Activated T-cell treated with anti-CD3 and anti-CD28 coated beads, Interleukin-2, amount 50 U/mL, for 4 hours (primary cell): ENCODE data around the gene RASIP1. TPM values are rescaled to one million over a fixed set of nuclear protein-coding genes. Genes with fewer than 3 reads are reported as not detected.
"Not testable (repeated sequence)": the region's sequence is repeated elsewhere in the genome, so short reads cannot be mapped to it uniquely, and the experiment has no call there.

Experiments
- ATAC-seq, 2 donors: fragments of 200-7000 bp; cut with Tn5 transposase; one replicate each; pipeline ENCODE4 v1.10.0; 2021
- DNase-seq: peaks from one replicate; pipeline ENCODE4 v3.0.0-alpha.2; 2020
- H3K27me3 Mint-ChIP-seq: one replicate; pipeline ENCODE4 v1.8.0; 2021; ENCODE audit warnings: low read depth, mixed read lengths
- H3K36me3 Mint-ChIP-seq: one replicate; pipeline ENCODE4 v1.8.0; 2022; ENCODE audit warnings: mixed read lengths; ENCODE audit not compliant: insufficient read depth
- H3K4me1 Mint-ChIP-seq: one replicate; pipeline ENCODE4 v1.8.0; 2021; ENCODE audit warnings: low read depth, mixed read lengths
- H3K4me3 Mint-ChIP-seq: one replicate; pipeline ENCODE4 v1.8.0; 2021; ENCODE audit warnings: mild to moderate bottlenecking, moderate library complexity, mixed read lengths
- H3K9me3 Mint-ChIP-seq: one replicate; pipeline ENCODE4 v1.8.0; 2021; ENCODE audit warnings: mixed read lengths
- total RNA-seq, 3 donors: library from RNA; stranded (reverse); gene quantifications; one replicate each; pipeline ENCODE4 v1.2.1, GENCODE V29; 2021

RASIP1 gene
- total RNA-seq, 3 donors from 2014 or later = 0.16 to 0.65 (median 0.18) TPM

DNA sequence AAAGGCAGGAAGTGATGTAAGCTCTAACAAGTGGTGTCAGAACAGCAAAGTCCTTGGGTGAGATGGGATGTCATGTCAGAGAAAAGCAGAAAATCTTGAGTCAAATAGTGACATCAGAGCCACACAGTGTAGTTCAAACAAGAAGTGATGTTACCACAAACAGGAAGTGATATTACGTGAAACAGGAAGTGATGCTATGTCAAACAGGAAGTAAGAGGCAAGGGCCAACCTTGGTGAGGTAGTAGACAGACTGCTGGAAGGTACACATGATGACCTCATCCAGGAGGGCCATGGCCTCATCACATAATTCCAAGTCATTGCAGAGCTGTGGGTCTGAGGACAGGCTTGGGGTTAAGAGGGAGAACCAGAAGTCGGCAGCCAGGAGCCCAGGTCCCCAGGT, 13.9 kb downstream of the RASIP1 start:
- DNase-seq (no peak), ATAC-seq (no peak)
- peaks cover 6% of the 10 kb centered on the region for H3K36me3 Mint-ChIP-seq

GRCh38 chr19:48724796-48725753, 15.3 kb downstream of the RASIP1 start:
- H3K4me3 Mint-ChIP-seq = peak overlapping the region; percentile 34
- peaks cover 6% of the 10 kb centered on the region for H3K36me3 Mint-ChIP-seq
- H3K27me3 Mint-ChIP-seq = no peaks in the 10 kb centered on the region
- H3K4me1 Mint-ChIP-seq = peaks cover 26% of the 10 kb centered on the region
- ATAC-seq (peak; percentile 41 to 45), DNase-seq (no peak)
- peaks cover 12% of the 10 kb centered on the region for H3K9me3 Mint-ChIP-seq

More for the DNA sequence above, 13.9 kb downstream of the RASIP1 start:
- Mint-ChIP-seq H3K4me1 (peaks cover 19% of the 10 kb centered on the region), H3K4me3 (no peak overlapping the region), H3K27me3 (no peaks in the 10 kb centered on the region), H3K9me3 (peaks cover 12% of the 10 kb centered on the region)

- H3K4me1 Mint-ChIP-seq = peaks cover 26% of the 10 kb centered on the region
- H3K4me3 Mint-ChIP-seq = no peak overlapping the region
- ATAC-seq = no peak
- DNase-seq = no peak
- H3K36me3 Mint-ChIP-seq = peaks cover 6% of the 10 kb centered on the region
- H3K9me3 Mint-ChIP-seq = peaks cover 12% of the 10 kb centered on the region
- no peaks in the 10 kb centered on the region for H3K27me3 Mint-ChIP-seq
These were observed 18.2 kb downstream of the RASIP1 start for GRCh38 chr19:48722196-48722708.

DNA sequence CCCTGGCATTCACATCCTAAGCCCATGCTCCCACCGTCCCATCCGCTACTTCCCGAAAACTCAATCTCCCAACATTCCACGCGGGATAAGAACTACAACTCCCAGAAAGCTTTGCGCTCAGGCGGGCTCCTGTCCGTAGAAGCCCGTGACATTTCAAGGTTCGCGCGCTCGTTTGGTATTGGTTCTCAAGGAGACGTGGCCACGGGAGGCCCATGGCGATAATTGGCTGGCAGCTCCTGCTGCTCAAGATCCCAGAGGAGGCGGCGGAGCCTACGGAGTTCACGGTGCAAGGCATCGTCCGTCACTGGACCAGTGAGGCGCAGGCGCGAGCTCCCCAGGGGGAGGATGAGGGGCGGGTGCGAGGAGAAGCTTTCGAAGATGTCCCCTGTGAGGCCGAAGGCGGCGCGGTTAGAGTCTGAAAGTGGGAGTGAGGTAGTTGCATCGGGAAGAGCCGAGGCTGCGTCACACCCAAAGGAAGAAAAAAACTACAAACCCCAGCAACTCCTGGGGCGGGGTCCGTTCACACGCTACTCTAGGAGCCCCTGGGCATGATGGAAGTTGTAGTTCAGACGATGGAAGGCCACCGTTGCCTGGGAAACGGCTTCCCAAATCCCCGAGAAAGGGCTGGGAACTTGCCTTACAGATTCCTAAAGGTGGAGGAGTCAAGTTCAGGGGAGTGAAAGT, 19.7 kb downstream of the RASIP1 start:
- Mint-ChIP-seq H3K27me3 (no peaks in the 10 kb centered on the region), H3K4me1 (peaks cover 16% of the 10 kb centered on the region), H3K9me3 (peaks cover 7% of the 10 kb centered on the region), H3K36me3 (peaks cover 3% of the 10 kb centered on the region), H3K4me3 (peak overlapping the region; percentile 87)
- ATAC-seq (peak; percentile 96), DNase-seq (peak; percentile 79)

GRCh38 chr19:48720251-48720612, 20.2 kb downstream of the RASIP1 start:
- DNase-seq (no peak), ATAC-seq (peak; percentile 2 to 3)
- Mint-ChIP-seq H3K4me3 (peak overlapping the region; percentile 87), H3K4me1 (peaks cover 13% of the 10 kb centered on the region), H3K36me3 (peaks cover 3% of the 10 kb centered on the region), H3K9me3 (peaks cover 4% of the 10 kb centered on the region), H3K27me3 (no peaks in the 10 kb centered on the region)

DNA sequence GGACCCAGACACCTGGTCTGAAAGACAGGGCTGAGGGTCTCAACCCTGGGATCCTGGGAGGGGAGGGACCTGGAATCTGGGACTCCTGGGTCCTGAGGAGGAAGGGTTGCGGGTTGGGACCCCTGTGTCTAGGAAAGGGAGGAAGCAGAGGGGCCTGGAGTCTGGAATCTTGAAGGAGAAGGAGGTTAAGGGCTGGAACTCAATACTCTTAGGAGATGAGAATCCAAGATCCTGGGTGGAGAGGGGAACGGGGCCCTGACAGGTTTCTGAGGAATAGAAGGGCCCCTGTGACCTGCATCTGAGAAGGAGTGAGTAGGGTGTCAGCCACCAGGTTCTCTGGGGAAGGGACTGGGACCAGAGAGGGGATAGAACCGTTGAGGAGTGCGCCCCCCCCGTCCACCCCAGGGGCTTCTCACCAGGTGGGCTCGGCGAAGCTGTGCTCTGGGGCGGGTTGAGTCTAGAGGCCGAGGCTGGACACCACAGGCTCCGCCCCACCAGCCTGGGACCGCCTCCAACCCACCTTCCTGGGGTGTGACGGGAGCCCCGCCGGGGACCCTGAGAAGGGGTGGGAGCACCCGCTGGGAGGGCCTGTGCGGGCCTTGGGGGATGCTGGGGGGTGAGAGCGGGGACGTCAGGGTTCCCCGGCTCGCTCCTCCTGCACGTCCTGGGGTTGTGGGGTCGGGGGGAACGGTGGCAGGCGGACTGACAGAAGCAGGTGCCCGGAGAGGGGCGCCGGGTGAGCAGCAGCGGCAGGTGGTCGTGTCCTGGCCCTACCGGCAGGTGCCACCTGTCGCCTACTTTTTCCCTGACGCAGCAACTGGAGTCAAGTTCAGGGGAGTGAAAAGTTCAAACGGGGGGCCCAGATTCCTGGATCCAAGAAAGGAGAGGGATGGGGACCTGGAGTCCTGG, 20.9 kb downstream of the RASIP1 start, which contains the start of gene MAMSTR:
Gene MAMSTR (minus strand): TSS at position 463 of the 909 bp plus-strand sequence. CDS start 694 bp downstream, outside the sequence.
- no peaks in the 10 kb centered on the region for H3K9me3 Mint-ChIP-seq
- H3K27me3 Mint-ChIP-seq = no peaks in the 10 kb centered on the region
- no peaks in the 10 kb centered on the region for H3K36me3 Mint-ChIP-seq
- peaks cover 12% of the 10 kb centered on the region for H3K4me1 Mint-ChIP-seq
- DNase-seq (no peak), ATAC-seq (no peak)
- H3K4me3 Mint-ChIP-seq = peak within 1 kb of the TSS; percentile 87

- no peaks in the 10 kb centered on the region for H3K9me3 Mint-ChIP-seq
- no peaks in the 10 kb centered on the region for H3K36me3 Mint-ChIP-seq
- no peak for DNase-seq
- peak overlapping the region; percentile 29 for H3K4me3 Mint-ChIP-seq
- H3K27me3 Mint-ChIP-seq = no peaks in the 10 kb centered on the region
- ATAC-seq = no peak
- peaks cover 15% of the 10 kb centered on the region for H3K4me1 Mint-ChIP-seq
These were observed 21.6 kb downstream of the RASIP1 start for GRCh38 chr19:48718711-48719231.

GRCh38 chr19:48718106-48718505, 22.3 kb downstream of the RASIP1 start:
- not testable (repeated sequence) for H3K27me3 Mint-ChIP-seq, H3K4me3 Mint-ChIP-seq, H3K9me3 Mint-ChIP-seq, DNase-seq, ATAC-seq, H3K36me3 Mint-ChIP-seq
- H3K4me1 Mint-ChIP-seq = peaks cover 19% of the 10 kb centered on the region

DNA sequence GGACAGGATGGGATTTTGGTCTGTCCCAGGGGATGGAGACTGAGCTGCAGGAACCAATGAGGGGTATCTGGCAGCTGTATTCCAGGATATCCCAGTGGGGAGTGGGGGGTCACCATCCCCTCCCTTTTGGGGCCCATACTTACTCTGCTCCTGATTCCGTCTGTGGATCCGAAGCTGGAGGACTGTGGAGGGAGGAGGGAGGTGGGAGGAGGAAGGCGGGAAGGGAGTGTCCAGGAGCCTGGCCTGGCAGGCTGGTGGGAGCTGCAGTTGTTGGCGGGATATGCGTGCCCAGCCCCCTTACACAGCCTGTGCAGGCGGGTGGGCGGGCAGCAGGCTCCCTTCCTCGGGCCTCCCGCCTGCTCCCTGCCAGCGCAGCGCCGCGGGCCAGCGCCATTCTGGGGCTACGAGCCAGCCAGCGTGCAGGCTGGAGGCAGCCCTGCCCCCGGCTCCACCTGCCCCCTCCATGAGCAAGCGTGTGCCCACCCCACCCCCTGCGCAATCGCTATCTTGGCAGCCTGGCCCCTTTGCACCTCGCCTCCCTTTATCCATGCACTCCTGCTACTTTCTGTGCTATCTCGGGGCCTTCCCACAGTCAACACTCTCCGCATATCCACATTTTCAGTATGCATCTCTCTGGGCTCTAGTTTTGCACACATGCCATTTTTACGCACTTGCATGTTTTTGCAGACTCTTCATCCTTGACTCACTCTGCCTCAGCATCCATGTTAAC, 23.7 kb downstream of the RASIP1 start:
- Mint-ChIP-seq H3K4me1 (peaks cover 19% of the 10 kb centered on the region), H3K4me3 (no peak overlapping the region), H3K9me3 (no peaks in the 10 kb centered on the region), H3K36me3 (no peaks in the 10 kb centered on the region), H3K27me3 (no peaks in the 10 kb centered on the region)
- DNase-seq (no peak), ATAC-seq (no peak)

DNA sequence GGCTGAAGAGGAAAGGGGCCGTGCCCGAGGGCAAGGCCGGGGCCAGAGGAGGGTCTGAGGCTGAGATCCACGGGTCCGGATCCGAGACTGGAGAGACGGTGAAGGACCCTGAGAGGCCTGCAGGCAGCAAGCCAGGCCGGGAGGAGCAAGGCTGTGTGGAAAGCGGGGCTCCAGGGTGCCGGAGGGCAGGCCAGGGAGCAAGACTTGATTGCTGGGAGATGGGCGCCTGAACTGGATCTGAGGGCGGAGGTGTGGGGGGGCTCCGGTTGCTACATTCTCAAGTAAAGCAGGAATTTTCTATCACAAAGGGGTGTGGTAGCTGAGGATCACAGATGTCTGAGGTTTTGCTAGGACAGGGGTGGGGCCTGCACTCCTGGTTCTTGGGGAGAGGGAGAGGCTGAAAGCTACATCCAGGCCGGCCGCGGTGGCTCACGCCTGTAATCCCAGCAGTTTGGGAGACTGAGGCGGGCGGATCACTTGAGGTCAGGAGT, 24.7 kb downstream of the RASIP1 start:
- H3K4me1 Mint-ChIP-seq = peaks cover 13% of the 10 kb centered on the region
- no peak for DNase-seq
- no peaks in the 10 kb centered on the region for H3K27me3 Mint-ChIP-seq
- H3K9me3 Mint-ChIP-seq = no peaks in the 10 kb centered on the region
- ATAC-seq = no peak
- H3K4me3 Mint-ChIP-seq = peak overlapping the region; percentile 31
- H3K36me3 Mint-ChIP-seq = peaks cover 2% of the 10 kb centered on the region

DNA sequence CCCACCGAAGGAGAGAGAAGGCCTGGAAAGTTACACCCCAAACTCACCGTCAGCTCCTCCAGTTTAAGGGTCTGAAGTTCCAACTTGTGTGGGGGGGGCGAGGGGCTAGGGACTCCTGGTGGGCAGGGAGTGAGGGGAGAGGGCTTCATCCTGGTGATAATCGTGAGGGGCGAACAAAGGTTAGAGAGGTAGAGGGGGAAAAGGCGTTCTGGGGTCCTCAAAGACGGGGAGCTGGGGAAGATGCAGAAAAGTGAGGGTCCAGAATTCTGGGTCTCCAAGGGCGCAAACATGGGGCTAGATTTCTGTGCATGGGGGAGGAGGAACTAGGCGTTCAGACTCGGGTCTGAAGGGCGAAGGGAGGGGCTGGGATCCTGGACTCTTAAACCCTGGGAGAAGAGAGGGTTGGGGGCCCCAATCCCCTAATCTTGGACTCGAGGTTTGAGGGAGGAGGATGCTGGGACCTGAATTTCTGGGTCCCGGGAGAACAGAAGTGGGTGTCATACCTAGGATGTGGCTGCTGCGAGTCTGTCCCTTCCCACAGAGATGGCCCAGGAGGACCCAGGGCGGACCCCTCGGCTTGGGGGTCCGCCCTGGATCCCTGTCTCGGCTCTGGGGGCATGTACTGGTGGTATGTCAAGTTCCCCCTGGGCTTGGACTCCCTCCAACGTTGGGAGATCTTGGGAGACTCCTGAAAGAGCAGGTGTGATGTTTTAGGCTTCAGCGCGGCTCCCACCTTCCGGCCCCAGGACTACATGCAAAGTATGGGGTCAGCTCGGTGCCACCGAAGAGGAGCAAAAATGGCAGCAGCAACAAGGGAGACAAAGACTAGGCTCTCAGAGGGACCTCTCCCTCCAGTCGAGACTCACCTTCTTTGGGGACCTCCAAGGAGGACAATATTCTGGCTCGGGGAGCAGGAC, 25.4 kb downstream of the RASIP1 start:
- H3K27me3 Mint-ChIP-seq = no peaks in the 10 kb centered on the region
- no peak for DNase-seq
- peak overlapping the region; percentile 85 for H3K4me3 Mint-ChIP-seq
- ATAC-seq = no peak
- peaks cover 2% of the 10 kb centered on the region for H3K36me3 Mint-ChIP-seq
- peaks cover 12% of the 10 kb centered on the region for H3K4me1 Mint-ChIP-seq
- no peaks in the 10 kb centered on the region for H3K9me3 Mint-ChIP-seq
